BE2C (cell line): ENCODE measurements around the gene RPL41.
"Not testable (repeated sequence)": the region's sequence is repeated elsewhere in the genome, so short reads cannot be mapped to it uniquely, and the experiment has no call there.

Source experiments
- DNase-seq: peaks from one replicate; pipeline ENCODE4 v3.0.0-alpha.2; 2020
- H3K27me3 ChIP-seq: fragments of 250-450 bp; sonication (Bioruptor Pico); 2 replicates; pipeline ENCODE4 v1.5.1; 2020; ENCODE audit warnings: mild to moderate bottlenecking
- H3K36me3 ChIP-seq: fragments of 250-450 bp; sonication (Bioruptor Pico); 2 replicates; pipeline ENCODE4 v1.5.1; 2020; ENCODE audit warnings: mild to moderate bottlenecking
- H3K4me1 ChIP-seq: fragments of 250-450 bp; sonication (Bioruptor Pico); 2 replicates; pipeline ENCODE4 v1.5.1; 2020
- H3K4me3 ChIP-seq: 2 replicates; pipeline ENCODE4 v1.5.1; 2011; ENCODE audit warnings: low read depth, low read length
- H3K9me3 ChIP-seq: fragments of 250-450 bp; sonication (Bioruptor Pico); 2 replicates; pipeline ENCODE4 v1.5.1; 2020
- CTCF ChIP-seq: IDR thresholded peaks from 2 replicates; pipeline ENCODE4 v1.5.1; 2012; ENCODE audit warnings: mild to moderate bottlenecking, low read depth, low read length

Gene RPL41

DNA sequence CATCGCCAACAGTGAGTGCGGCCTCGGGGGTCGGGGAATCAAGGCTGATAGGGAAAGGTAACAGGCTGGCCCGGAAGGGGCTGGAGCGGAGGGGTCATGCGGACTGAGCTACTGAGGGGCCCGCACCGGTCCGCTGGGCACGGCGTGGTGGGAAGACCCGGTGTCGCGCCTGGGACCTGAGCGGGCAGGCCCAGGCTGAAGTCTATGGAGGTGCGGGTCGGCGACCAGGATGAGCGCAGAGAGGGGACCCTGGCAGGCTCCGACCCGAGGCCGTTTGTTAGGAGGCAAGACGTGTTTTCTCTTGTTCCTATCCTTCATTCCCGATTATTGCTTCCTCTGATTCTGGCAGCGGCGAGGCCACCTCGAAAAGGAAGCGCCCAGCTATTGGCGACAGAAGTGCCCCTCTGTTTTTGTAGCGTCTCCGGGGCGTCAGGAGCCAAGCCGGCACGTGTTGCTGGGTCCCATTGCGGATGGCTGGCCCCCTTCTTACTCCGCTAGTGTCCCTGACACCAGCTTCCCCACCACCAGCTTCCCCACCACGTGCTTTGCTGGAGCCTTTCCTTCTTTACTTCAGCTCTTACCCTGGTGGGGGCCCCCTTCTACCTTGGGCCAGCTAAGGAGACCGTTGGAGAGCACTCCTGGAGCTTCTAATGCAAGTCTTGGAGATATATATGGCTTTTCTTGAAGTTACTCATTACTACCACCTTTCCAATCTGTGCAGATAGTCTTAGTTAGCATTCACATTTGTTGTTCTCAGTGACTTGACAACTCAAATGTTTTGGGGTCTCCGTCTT is 11.4 kb upstream of the RPL41 start:
- H3K4me1 ChIP-seq, result no peaks in the 10 kb centered on the region
- no peaks in the 10 kb centered on the region for H3K9me3 ChIP-seq
- H3K4me3 ChIP-seq, result peak overlapping the region; percentile 70
- no peaks in the 10 kb centered on the region for H3K27me3 ChIP-seq
- no peak for TF ChIP-seq CTCF
- peaks cover 49% of the 10 kb centered on the region for H3K36me3 ChIP-seq
- peak; percentile 27 for DNase-seq

DNA sequence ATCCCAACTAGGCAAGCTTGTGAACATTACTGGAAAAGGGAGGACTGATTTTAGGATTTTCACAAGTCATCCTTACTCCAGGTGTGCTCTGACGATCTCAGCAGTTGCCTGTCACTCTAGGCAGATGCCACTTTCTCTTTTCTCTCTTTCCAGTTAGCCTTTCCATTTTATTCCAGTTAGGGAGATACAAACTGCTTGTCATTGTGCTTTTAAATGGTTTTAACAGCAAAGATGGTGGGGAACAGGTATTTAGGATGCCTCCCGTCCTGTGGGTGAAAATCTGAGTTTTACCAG is 10.9 kb upstream of the RPL41 start:
- Histone ChIP-seq H3K9me3 (no peaks in the 10 kb centered on the region), H3K27me3 (no peaks in the 10 kb centered on the region), H3K4me3 (peak overlapping the region; percentile 70), H3K4me1 (no peaks in the 10 kb centered on the region), H3K36me3 (peaks cover 54% of the 10 kb centered on the region)
- no peak for TF ChIP-seq CTCF
- DNase-seq, result no peak

DNA sequence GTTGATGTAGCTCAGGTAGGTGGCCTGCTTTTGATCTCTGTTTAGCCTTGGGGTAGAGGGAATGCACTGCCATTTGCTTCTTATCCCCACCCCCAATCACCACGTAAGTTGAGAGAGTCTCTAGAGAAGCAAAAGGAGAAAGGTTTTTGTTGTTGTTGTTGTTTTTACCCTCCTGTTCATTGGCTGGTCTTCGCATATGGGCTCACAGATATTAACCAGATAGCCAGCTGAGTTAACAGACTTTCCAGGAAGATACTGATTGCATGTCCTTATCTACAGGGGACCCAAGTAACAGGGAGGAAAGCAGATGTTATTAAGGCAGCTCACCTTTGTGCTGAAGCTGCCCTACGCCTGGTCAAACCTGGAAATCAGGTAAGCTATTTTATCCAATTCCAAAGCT is 9.2 kb upstream of the RPL41 start:
- Histone ChIP-seq H3K27me3 (no peaks in the 10 kb centered on the region), H3K36me3 (peaks cover 69% of the 10 kb centered on the region), H3K9me3 (no peaks in the 10 kb centered on the region), H3K4me3 (no peak overlapping the region), H3K4me1 (no peaks in the 10 kb centered on the region)
- DNase-seq, result no peak
- no peak for TF ChIP-seq CTCF

DNA sequence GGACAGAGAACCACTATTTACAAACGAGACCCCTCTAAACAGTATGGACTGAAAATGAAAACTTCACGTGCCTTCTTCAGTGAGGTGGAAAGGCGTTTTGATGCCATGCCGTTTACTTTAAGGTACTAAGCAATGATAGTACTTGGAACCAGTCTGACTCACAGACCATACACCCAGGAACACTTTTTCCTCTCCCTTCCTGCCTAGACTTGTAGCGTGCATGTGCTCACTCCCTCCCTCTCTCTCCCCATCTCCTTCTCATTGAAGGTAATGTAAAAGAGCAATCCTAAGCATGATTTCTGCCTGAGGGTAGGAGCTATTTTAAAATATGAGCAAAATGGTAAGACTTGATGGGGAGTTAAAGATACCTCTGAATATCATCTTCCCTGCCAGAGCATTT is 5.9 kb upstream of the RPL41 start:
- H3K36me3 ChIP-seq, result peaks cover 71% of the 10 kb centered on the region
- H3K4me3 ChIP-seq, result no peak overlapping the region
- no peaks in the 10 kb centered on the region for H3K27me3 ChIP-seq
- no peak for TF ChIP-seq CTCF
- H3K9me3 ChIP-seq, result no peaks in the 10 kb centered on the region
- DNase-seq, result no peak
- peaks cover 5% of the 10 kb centered on the region; the same call in 1 of the 2 replicates for H3K4me1 ChIP-seq

- Histone ChIP-seq H3K36me3 (peaks cover 44% of the 10 kb centered on the region), H3K9me3 (no peaks in the 10 kb centered on the region), H3K27me3 (no peaks in the 10 kb centered on the region), H3K4me3 (no peak overlapping the region), H3K4me1 (peaks cover 8% of the 10 kb centered on the region)
- DNase-seq, result no peak
- no peak for TF ChIP-seq CTCF
These were observed 2.3 kb upstream of the RPL41 start for GRCh38 chr12:56114084-56114483.

GRCh38 chr12:56115329-56115728 is 1.1 kb upstream of the RPL41 start:
- peaks cover 11% of the 10 kb centered on the region for H3K4me1 ChIP-seq
- H3K4me3 ChIP-seq, result peak overlapping the region; percentile 96
- no peaks in the 10 kb centered on the region for H3K9me3 ChIP-seq
- DNase-seq, result no peak
- TF ChIP-seq CTCF, result no peak
- no peaks in the 10 kb centered on the region for H3K27me3 ChIP-seq
- peaks cover 31% of the 10 kb centered on the region for H3K36me3 ChIP-seq

- peaks cover 15% of the 10 kb centered on the region for H3K36me3 ChIP-seq
- DNase-seq, H3K27me3 ChIP-seq, H3K9me3 ChIP-seq: not testable (repeated sequence)
- H3K4me1 ChIP-seq, result peaks cover 11% of the 10 kb centered on the region
- H3K4me3 ChIP-seq, result peak overlapping the region; percentile 96
These were observed 761 bp downstream of the RPL41 start for GRCh38 chr12:56117082-56117706.
